ENCODE measurements around the gene PTPDC1. TPM values are rescaled to one million over a fixed set of nuclear protein-coding genes. Genes with fewer than 3 reads are reported as not detected.
"Not testable (repeated sequence)": the region's sequence is repeated elsewhere in the genome, so short reads cannot be mapped to it uniquely, and the experiment has no call there.

PTPDC1 gene
- total and polyA plus RNA-seq, 2 experiments from 2014 or later, result 3.3 to 11.8 TPM

GRCh38 chr9:94101162-94101853, 17.0 kb downstream of the PTPDC1 start:
- H3K27me3 ChIP-seq, result no peaks in the 10 kb centered on the region
- H3K4me3 ChIP-seq, result no peak overlapping the region
- no peaks in the 10 kb centered on the region for H3K36me3 ChIP-seq
- no peak for TF ChIP-seq CTCF (IDR thresholded peaks at IDR 0.05; ENCODE audit: low read depth, low read length)
- no peak overlapping the region for H3K27ac ChIP-seq
- H3K4me1 ChIP-seq (ENCODE audit: low read depth), result no peaks in the 10 kb centered on the region
- no peaks in the 10 kb centered on the region for H3K9me3 ChIP-seq (ENCODE audit: low read depth)
- no peak for DNase-seq (ENCODE audit: low read depth in 1 of 2, low spot score in 1 of 2)

GRCh38 chr9:94108584-94108983, 24.3 kb downstream of the PTPDC1 start:
- Histone ChIP-seq H3K36me3 (no peaks in the 10 kb centered on the region), H3K4me1 (ENCODE audit: low read depth) (no peaks in the 10 kb centered on the region), H3K27ac (no peak overlapping the region), H3K27me3 (no peaks in the 10 kb centered on the region), H3K9me3 (ENCODE audit: low read depth) (no peaks in the 10 kb centered on the region), H3K4me3 (no peak overlapping the region)
- TF ChIP-seq CTCF (IDR thresholded peaks at IDR 0.05; ENCODE audit: low read depth, low read length), result no peak
- DNase-seq (ENCODE audit: low read depth in 1 of 2, low spot score in 1 of 2), result peak in 1 of 2 donors; percentile 78

- TF ChIP-seq CTCF (IDR thresholded peaks at IDR 0.05; ENCODE audit: low read depth, low read length), result no peak
- Histone ChIP-seq H3K36me3 (no peaks in the 10 kb centered on the region), H3K4me3 (no peak overlapping the region), H3K9me3 (ENCODE audit: low read depth) (no peaks in the 10 kb centered on the region), H3K4me1 (ENCODE audit: low read depth) (no peaks in the 10 kb centered on the region), H3K27ac (no peak overlapping the region), H3K27me3 (no peaks in the 10 kb centered on the region)
- peak in 1 of 2 donors; percentile 85 for DNase-seq (ENCODE audit: low read depth in 1 of 2, low spot score in 1 of 2)
Measured at GRCh38 chr9:94110821-94111252, 26.6 kb downstream of the PTPDC1 start.

GRCh38 chr9:94111446-94111845, 27.2 kb downstream of the PTPDC1 start:
- Histone ChIP-seq H3K27me3 (no peaks in the 10 kb centered on the region), H3K36me3 (no peaks in the 10 kb centered on the region), H3K4me1 (ENCODE audit: low read depth) (no peaks in the 10 kb centered on the region), H3K9me3 (ENCODE audit: low read depth) (no peaks in the 10 kb centered on the region), H3K27ac (no peak overlapping the region), H3K4me3 (no peak overlapping the region)
- no peak for DNase-seq (ENCODE audit: low read depth in 1 of 2, low spot score in 1 of 2)
- no peak for TF ChIP-seq CTCF (IDR thresholded peaks at IDR 0.05; ENCODE audit: low read depth, low read length)

- Histone ChIP-seq H3K4me3 (no peak overlapping the region), H3K4me1 (ENCODE audit: low read depth) (no peaks in the 10 kb centered on the region), H3K9me3 (ENCODE audit: low read depth) (no peaks in the 10 kb centered on the region), H3K27me3 (no peaks in the 10 kb centered on the region), H3K36me3 (no peaks in the 10 kb centered on the region), H3K27ac (no peak overlapping the region)
- TF ChIP-seq CTCF (IDR thresholded peaks at IDR 0.05; ENCODE audit: low read depth, low read length), result no peak
- peak in 1 of 2 donors; percentile 95 for DNase-seq (ENCODE audit: low read depth in 1 of 2, low spot score in 1 of 2)
Measured at GRCh38 chr9:94112716-94113465, 28.6 kb downstream of the PTPDC1 start.

- not testable (repeated sequence) for H3K27ac ChIP-seq; H3K4me1 ChIP-seq (ENCODE audit: low read depth); H3K36me3 ChIP-seq; DNase-seq (ENCODE audit: low read depth in 1 of 2, low spot score in 1 of 2); H3K27me3 ChIP-seq; H3K4me3 ChIP-seq; H3K9me3 ChIP-seq (ENCODE audit: low read depth)
Measured at GRCh38 chr9:94120088-94120487, 35.8 kb downstream of the PTPDC1 start.

Data from cardiac muscle cell (in vitro differentiated cells and primary cell).